Trophoblast cell (in vitro differentiated cells and primary cell): ENCODE measurements around the gene IGF1.

Experiments
- DNase-seq, 2 donors: peaks; one replicate each; pipeline ENCODE4 v3.0.0-alpha.2; 2016
- H2AFZ ChIP-seq: 2 replicates; pipeline ENCODE4 v1.6.1; 2013; ENCODE audit warnings: low read length, moderate library complexity, mild to moderate bottlenecking; ENCODE audit not compliant: insufficient read depth, poor library complexity
- H2AK5ac ChIP-seq: 2 replicates; pipeline ENCODE4 v1.6.1; 2013; ENCODE audit warnings: mild to moderate bottlenecking, low read length
- H2BK120ac ChIP-seq: 2 replicates; pipeline ENCODE4 v1.6.1; 2013; ENCODE audit warnings: low read length, mild to moderate bottlenecking, moderate library complexity; ENCODE audit not compliant: insufficient read depth, poor library complexity
- H2BK12ac ChIP-seq: 2 replicates; pipeline ENCODE4 v1.6.1; 2013; ENCODE audit warnings: mild to moderate bottlenecking, low read length, moderate library complexity
- H2BK5ac ChIP-seq: 2 replicates; pipeline ENCODE4 v1.6.1; 2013; ENCODE audit warnings: low read length, low read depth, moderate library complexity, mild to moderate bottlenecking; ENCODE audit not compliant: poor library complexity
- H3K14ac ChIP-seq: 2 replicates; pipeline ENCODE4 v1.6.1; 2013; ENCODE audit warnings: mild to moderate bottlenecking, low read length
- H3K18ac ChIP-seq: 2 replicates; pipeline ENCODE4 v1.6.1; 2013; ENCODE audit warnings: mild to moderate bottlenecking, low read length
- H3K23ac ChIP-seq: 2 replicates; pipeline ENCODE4 v1.6.1; 2013; ENCODE audit warnings: low read length
- H3K27ac ChIP-seq: 2 replicates; pipeline ENCODE4 v1.5.1; 2013; ENCODE audit warnings: low read depth, mild to moderate bottlenecking, inconsistent platforms, low read length, moderate library complexity
- H3K27me3 ChIP-seq: 2 replicates; pipeline ENCODE4 v1.6.1; 2013; ENCODE audit warnings: inconsistent platforms, mild to moderate bottlenecking, low read length, moderate library complexity; ENCODE audit not compliant: insufficient read depth
- H3K36me3 ChIP-seq, 2 experiments: 1 replicate in 1 of 2; 2 replicates in 1 of 2; pipeline ENCODE4 v1.6.1; 2013; ENCODE audit warnings: low read length in 2 of 2, mild to moderate bottlenecking in 2 of 2, moderate library complexity in 1 of 2; ENCODE audit not compliant: insufficient read depth in 2 of 2, control insufficient read depth in 1 of 2
- H3K4ac ChIP-seq: 2 replicates; pipeline ENCODE4 v1.6.1; 2013; ENCODE audit warnings: low read depth, mild to moderate bottlenecking, low read length, moderate library complexity
- H3K4me1 ChIP-seq, 2 experiments: 1 replicate in 1 of 2; 2 replicates in 1 of 2; pipeline ENCODE4 v1.6.1; 2013; ENCODE audit warnings: low read length in 2 of 2, mild to moderate bottlenecking in 2 of 2, moderate library complexity in 1 of 2; ENCODE audit not compliant: insufficient read depth in 2 of 2, control insufficient read depth in 1 of 2
- H3K4me2 ChIP-seq: 2 replicates; pipeline ENCODE4 v1.6.1; 2013; ENCODE audit warnings: inconsistent platforms, mild to moderate bottlenecking, low read length, moderate library complexity
- H3K4me3 ChIP-seq: 2 replicates; pipeline ENCODE4 v1.5.1; 2013; ENCODE audit warnings: mild to moderate bottlenecking, low read depth, low read length, inconsistent platforms
- H3K79me1 ChIP-seq: one replicate; pipeline ENCODE4 v1.6.1; 2013; ENCODE audit warnings: low read length
- H3K79me2 ChIP-seq: 2 replicates; pipeline ENCODE4 v1.6.1; 2013; ENCODE audit warnings: low read length, mild to moderate bottlenecking; ENCODE audit not compliant: control insufficient read depth, insufficient read depth, poor library complexity
- H3K9ac ChIP-seq: 2 replicates; pipeline ENCODE4 v1.6.1; 2013; ENCODE audit warnings: mild to moderate bottlenecking, low read length
- H3K9me3 ChIP-seq: 2 replicates; pipeline ENCODE4 v1.6.1; 2013; ENCODE audit warnings: low read depth, mild to moderate bottlenecking, control low read depth, inconsistent platforms, low read length; ENCODE audit not compliant: insufficient read depth
- H4K12ac ChIP-seq: 2 replicates; pipeline ENCODE4 v1.6.1; 2013; ENCODE audit warnings: low read depth, mild to moderate bottlenecking, low read length, moderate library complexity
- H4K8ac ChIP-seq: 2 replicates; pipeline ENCODE4 v1.6.1; 2013; ENCODE audit warnings: low read depth, mild to moderate bottlenecking, low read length, moderate library complexity
- H4K91ac ChIP-seq: one replicate; pipeline ENCODE4 v1.6.1; 2013; ENCODE audit warnings: low read depth, mild to moderate bottlenecking, low read length, moderate library complexity
- WGBS: extraction: QIAGEN DNeasy Blood & Tissue Kit; methylation state at CpG from one replicate; pipeline ENCODE4 v1.1.7; 2013; ENCODE audit warnings: missing lambda C conversion rate; ENCODE audit not compliant: insufficient read length, insufficient coverage; ENCODE audit errors: extremely low coverage; 5-methylcytosine and 5-hydroxymethylcytosine counted together

Gene IGF1

DNA sequence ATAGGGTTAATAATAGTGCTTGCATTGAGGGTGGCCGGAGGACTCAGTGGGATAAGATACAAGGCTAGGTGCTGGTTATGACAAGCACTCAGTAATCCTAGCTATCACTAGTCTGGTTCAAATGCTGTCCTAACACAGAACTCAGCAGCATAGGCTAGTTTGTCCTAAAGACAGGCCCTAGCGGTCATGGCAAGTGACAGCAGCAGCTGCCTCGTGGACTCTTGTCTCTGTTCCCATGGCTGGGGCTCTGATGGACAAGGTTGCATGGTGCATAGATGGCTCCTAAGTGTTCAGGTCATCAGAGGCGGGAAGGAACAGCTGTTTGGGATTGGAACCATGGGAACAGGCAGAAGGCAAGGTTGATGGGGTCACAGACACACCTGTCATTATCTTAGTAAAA lies 42.4 kb upstream of the IGF1 start:
- Histone ChIP-seq H2AK5ac (no peak overlapping the region), H4K91ac (no peak overlapping the region), H3K4me1 (peaks cover 0 to 4% of the 10 kb centered on the region in 2 experiments), H3K9me3 (no peaks in the 10 kb centered on the region), H3K4ac (no peak overlapping the region), H3K18ac (no peak overlapping the region), H3K14ac (no peak overlapping the region), H3K79me1 (no peaks in the 10 kb centered on the region), H3K4me3 (no peak overlapping the region), H3K9ac (no peak overlapping the region), H3K27me3 (no peaks in the 10 kb centered on the region), H4K12ac (no peak overlapping the region), H3K36me3 (no peaks in the 10 kb centered on the region), H4K8ac (no peak overlapping the region), H3K79me2 (no peaks in the 10 kb centered on the region), H2BK120ac (no peak overlapping the region), H2BK12ac (no peak overlapping the region), H2BK5ac (no peak overlapping the region), H3K27ac (no peak overlapping the region), H3K4me2 (no peak overlapping the region), H3K23ac (no peak overlapping the region), H2AFZ (no peak overlapping the region)
- WGBS, result no CpG with 5 or more reads among the region's 4 CpGs
- DNase-seq, result no peak

DNA sequence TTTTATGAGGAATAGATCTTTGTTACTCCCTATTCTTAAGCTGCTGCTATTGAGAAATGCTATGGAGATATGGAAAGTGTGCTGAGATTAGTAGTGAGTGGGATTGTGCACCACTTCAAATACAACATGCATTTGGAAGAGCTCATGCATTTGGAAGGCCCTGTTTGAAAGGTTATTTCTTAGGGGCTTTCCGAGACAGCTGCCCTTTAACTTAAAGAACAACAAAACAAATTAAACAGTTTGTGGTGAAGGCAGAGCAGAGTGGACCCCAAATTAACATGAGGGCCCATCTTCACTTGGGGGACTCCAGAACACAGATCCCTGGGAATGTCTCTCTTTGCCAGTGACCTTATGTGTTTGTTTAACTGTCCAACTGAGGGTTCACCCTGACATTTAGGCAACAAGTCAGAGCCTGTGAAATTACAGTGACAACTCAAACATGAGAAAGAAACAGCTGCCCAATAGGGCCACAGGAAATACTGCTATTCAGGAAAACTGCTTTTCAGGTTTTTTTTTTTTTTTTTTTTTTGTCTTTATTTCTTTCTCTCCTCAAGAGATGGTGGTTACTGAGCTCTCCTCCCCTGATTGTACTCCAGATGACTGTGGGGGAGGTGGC lies 41.4 kb upstream of the IGF1 start:
- H3K27ac ChIP-seq, result no peak overlapping the region
- DNase-seq, result no peak
- H3K36me3 ChIP-seq, result no peaks in the 10 kb centered on the region
- H3K4ac ChIP-seq, result no peak overlapping the region
- no peak overlapping the region for H2BK12ac ChIP-seq
- no peak overlapping the region for H3K9ac ChIP-seq
- H3K4me2 ChIP-seq, result no peak overlapping the region
- H3K23ac ChIP-seq, result no peak overlapping the region
- no peaks in the 10 kb centered on the region for H3K79me2 ChIP-seq
- H3K9me3 ChIP-seq, result no peaks in the 10 kb centered on the region
- no peak overlapping the region for H2BK5ac ChIP-seq
- H3K4me1 ChIP-seq, result peaks cover 0 to 4% of the 10 kb centered on the region in 2 experiments
- H2AFZ ChIP-seq, result no peak overlapping the region
- no CpG with 5 or more reads among the region's 1 CpG for WGBS
- no peak overlapping the region for H2BK120ac ChIP-seq
- H3K4me3 ChIP-seq, result no peak overlapping the region
- no peak overlapping the region for H2AK5ac ChIP-seq
- H3K14ac ChIP-seq, result no peak overlapping the region
- no peak overlapping the region for H4K8ac ChIP-seq
- H3K79me1 ChIP-seq, result no peaks in the 10 kb centered on the region
- H4K91ac ChIP-seq, result no peak overlapping the region
- H3K18ac ChIP-seq, result no peak overlapping the region
- H4K12ac ChIP-seq, result no peak overlapping the region
- H3K27me3 ChIP-seq, result no peaks in the 10 kb centered on the region

DNA sequence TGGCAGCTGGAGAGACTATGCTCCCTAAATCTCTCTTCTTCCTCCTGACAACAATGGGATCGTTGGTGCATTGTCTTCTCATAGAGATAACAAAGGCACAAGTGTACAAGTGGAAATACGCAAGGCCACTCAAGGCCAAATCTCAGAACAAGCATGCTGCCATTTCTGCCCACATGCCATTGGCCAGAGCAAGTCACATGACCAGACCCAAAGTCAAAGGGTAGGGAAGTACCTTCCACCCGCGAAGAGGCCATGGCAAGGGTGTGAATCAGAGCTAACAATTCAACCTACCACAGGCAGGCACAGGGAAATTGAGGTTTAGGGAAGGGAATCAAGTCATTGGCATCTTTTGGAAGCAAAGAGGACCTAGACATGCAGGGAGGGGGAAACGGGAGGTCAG lies 38.5 kb upstream of the IGF1 start:
- no CpG with 5 or more reads among the region's 5 CpGs for WGBS
- Histone ChIP-seq H3K27ac (no peak overlapping the region), H3K27me3 (no peaks in the 10 kb centered on the region)

DNA sequence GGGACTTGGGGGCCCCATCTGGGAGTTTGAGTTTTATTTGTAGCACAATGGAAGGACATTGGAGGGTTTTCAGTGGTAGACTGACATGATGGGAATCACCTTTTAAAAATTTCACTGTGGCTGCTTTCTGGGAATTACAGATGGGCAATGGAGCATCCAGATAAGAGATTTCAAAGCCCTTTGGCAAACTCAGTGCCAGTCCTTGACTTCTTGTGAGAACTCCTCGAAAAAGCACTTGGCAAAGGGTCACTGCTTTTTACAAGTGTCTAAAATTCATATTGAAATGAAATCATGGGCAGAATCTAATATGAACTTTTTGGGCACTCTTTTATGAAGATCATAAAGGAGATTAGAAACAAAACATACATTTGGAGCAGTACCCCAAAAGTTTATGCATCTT lies 34.3 kb upstream of the IGF1 start:
- Histone ChIP-seq H3K18ac (no peak overlapping the region), H2AK5ac (no peak overlapping the region), H4K8ac (no peak overlapping the region), H3K4ac (no peak overlapping the region), H3K4me3 (no peak overlapping the region), H3K14ac (no peak overlapping the region), H2AFZ (no peak overlapping the region), H3K27me3 (no peaks in the 10 kb centered on the region), H3K79me2 (no peaks in the 10 kb centered on the region), H3K4me1 (no peaks in the 10 kb centered on the region), H3K23ac (no peak overlapping the region), H2BK12ac (no peak overlapping the region), H3K79me1 (no peaks in the 10 kb centered on the region), H3K36me3 (no peaks in the 10 kb centered on the region), H3K9ac (no peak overlapping the region), H2BK5ac (no peak overlapping the region), H3K4me2 (no peak overlapping the region), H4K91ac (no peak overlapping the region), H4K12ac (no peak overlapping the region), H3K27ac (no peak overlapping the region), H2BK120ac (no peak overlapping the region), H3K9me3 (no peaks in the 10 kb centered on the region)
- no CpG with 5 or more reads among the region's 1 CpG for WGBS
- DNase-seq, result no peak

More for the DNA sequence above, 38.5 kb upstream of the IGF1 start:
- Histone ChIP-seq H2AFZ (no peak overlapping the region), H2BK120ac (no peak overlapping the region), H3K4ac (no peak overlapping the region), H3K4me1 (no peaks in the 10 kb centered on the region), H2BK12ac (no peak overlapping the region), H2BK5ac (no peak overlapping the region), H3K14ac (no peak overlapping the region), H4K91ac (no peak overlapping the region), H3K23ac (no peak overlapping the region), H3K18ac (no peak overlapping the region), H3K79me1 (no peaks in the 10 kb centered on the region), H3K9ac (no peak overlapping the region), H4K12ac (no peak overlapping the region), H3K36me3 (no peaks in the 10 kb centered on the region), H4K8ac (no peak overlapping the region), H3K4me2 (no peak overlapping the region), H2AK5ac (no peak overlapping the region), H3K9me3 (no peaks in the 10 kb centered on the region), H3K4me3 (no peak overlapping the region), H3K79me2 (no peaks in the 10 kb centered on the region)
- DNase-seq, result no peak
